ENCODE data around the gene RSU1. TPM values are rescaled to one million over a fixed set of nuclear protein-coding genes. Genes with fewer than 3 reads are reported as not detected.

The RSU1 gene
- total RNA-seq, 1 experiment from 2014 or later: 44.5 TPM

- Histone ChIP-seq H3K9me2 (ENCODE audit: insufficient read depth) (no peaks in the 10 kb centered on the region), H3K4me1 (replicated peaks; ENCODE audit: insufficient read depth) (no peaks in the 10 kb centered on the region), H4K20me1 (ENCODE audit: insufficient read depth) (no peaks in the 10 kb centered on the region), H3F3A (ENCODE audit: insufficient read depth, low read depth) (no peaks in the 10 kb centered on the region), H3K79me2 (ENCODE audit: low read depth) (no peaks in the 10 kb centered on the region), H3K27me3 (ENCODE audit: insufficient read depth, low read depth) (no peaks in the 10 kb centered on the region), H3K27ac (no peak overlapping the region), H3K9me3 (ENCODE audit: insufficient read depth, low read depth) (no peaks in the 10 kb centered on the region), H3K4me2 (no peak overlapping the region), H3K4me3 (no peak overlapping the region), H3K36me3 (ENCODE audit: low read depth) (no peaks in the 10 kb centered on the region), H2AFZ (no peak overlapping the region)
- TF ChIP-seq EZH2 (IDR thresholded peaks at IDR 0.05; ENCODE audit: low read depth): no peak
- TF ChIP-seq, protein P1, sequence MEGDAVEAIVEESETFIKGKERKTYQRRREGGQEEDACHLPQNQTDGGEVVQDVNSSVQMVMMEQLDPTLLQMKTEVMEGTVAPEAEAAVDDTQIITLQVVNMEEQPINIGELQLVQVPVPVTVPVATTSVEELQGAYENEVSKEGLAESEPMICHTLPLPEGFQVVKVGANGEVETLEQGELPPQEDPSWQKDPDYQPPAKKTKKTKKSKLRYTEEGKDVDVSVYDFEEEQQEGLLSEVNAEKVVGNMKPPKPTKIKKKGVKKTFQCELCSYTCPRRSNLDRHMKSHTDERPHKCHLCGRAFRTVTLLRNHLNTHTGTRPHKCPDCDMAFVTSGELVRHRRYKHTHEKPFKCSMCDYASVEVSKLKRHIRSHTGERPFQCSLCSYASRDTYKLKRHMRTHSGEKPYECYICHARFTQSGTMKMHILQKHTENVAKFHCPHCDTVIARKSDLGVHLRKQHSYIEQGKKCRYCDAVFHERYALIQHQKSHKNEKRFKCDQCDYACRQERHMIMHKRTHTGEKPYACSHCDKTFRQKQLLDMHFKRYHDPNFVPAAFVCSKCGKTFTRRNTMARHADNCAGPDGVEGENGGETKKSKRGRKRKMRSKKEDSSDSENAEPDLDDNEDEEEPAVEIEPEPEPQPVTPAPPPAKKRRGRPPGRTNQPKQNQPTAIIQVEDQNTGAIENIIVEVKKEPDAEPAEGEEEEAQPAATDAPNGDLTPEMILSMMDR (conservative IDR thresholded peaks at IDR 0.05): no peak
- no TSS peak for BruUV-seq (replicated peaks)
- ChIA-PET POLR2A (ENCODE audit: unreplicated experiment) (no interaction called here), CTCF (no interaction called here)
- DNase-seq: no peak
- intact Hi-C loops (cut with micrococcal nuclease; ENCODE audit: unreplicated experiment): no loop called here
Observed at GRCh38 chr10:16662923-16663322, 154.3 kb downstream of the RSU1 start.

GRCh38 chr10:16656895-16657294 lies 160.3 kb downstream of the RSU1 start:
- peaks cover 7% of the 10 kb centered on the region; the same call in 1 of the 2 replicates for H3F3A ChIP-seq (ENCODE audit: insufficient read depth, low read depth)
- no peak overlapping the region for H3K4me2 ChIP-seq
- H3K36me3 ChIP-seq (ENCODE audit: low read depth): no peaks in the 10 kb centered on the region
- no peak for DNase-seq
- no peaks in the 10 kb centered on the region for H4K20me1 ChIP-seq (ENCODE audit: insufficient read depth)
- POLR2A ChIA-PET (ENCODE audit: unreplicated experiment): no interaction called here
- H3K9me2 ChIP-seq (ENCODE audit: insufficient read depth): no peaks in the 10 kb centered on the region
- intact Hi-C loops (cut with micrococcal nuclease; ENCODE audit: unreplicated experiment): no loop called here
- no peak for TF ChIP-seq EZH2 (IDR thresholded peaks at IDR 0.05; ENCODE audit: low read depth)
- peaks cover 8% of the 10 kb centered on the region for H3K4me1 ChIP-seq (replicated peaks; ENCODE audit: insufficient read depth)
- CTCF ChIA-PET: no interaction called here
- no peak overlapping the region for H3K27ac ChIP-seq
- H3K9me3 ChIP-seq (ENCODE audit: insufficient read depth, low read depth): no peaks in the 10 kb centered on the region
- BruUV-seq (replicated peaks): no TSS peak
- no peak overlapping the region for H2AFZ ChIP-seq
- no peaks in the 10 kb centered on the region for H3K27me3 ChIP-seq (ENCODE audit: insufficient read depth, low read depth)
- no peaks in the 10 kb centered on the region for H3K79me2 ChIP-seq (ENCODE audit: low read depth)
- H3K4me3 ChIP-seq: no peak overlapping the region

- intact Hi-C loops (cut with micrococcal nuclease; ENCODE audit: unreplicated experiment): no loop called here
- ChIA-PET POLR2A (ENCODE audit: unreplicated experiment) (no interaction called here), CTCF (no interaction called here)
Observed at GRCh38 chr10:16653224-16653623, 164.0 kb downstream of the RSU1 start.

More at GRCh38 chr10:16653224-16653623, 164.0 kb downstream of the RSU1 start:
- Histone ChIP-seq H3K27ac (no peak overlapping the region), H3K4me3 (no peak overlapping the region), H3K9me3 (ENCODE audit: insufficient read depth, low read depth) (no peaks in the 10 kb centered on the region), H3K27me3 (ENCODE audit: insufficient read depth, low read depth) (no peaks in the 10 kb centered on the region), H3F3A (ENCODE audit: insufficient read depth, low read depth) (peaks cover 11% of the 10 kb centered on the region; the same call in 1 of the 2 replicates), H3K9me2 (ENCODE audit: insufficient read depth) (no peaks in the 10 kb centered on the region), H3K4me2 (no peak overlapping the region), H2AFZ (no peak overlapping the region), H3K36me3 (ENCODE audit: low read depth) (no peaks in the 10 kb centered on the region), H3K4me1 (replicated peaks; ENCODE audit: insufficient read depth) (peaks cover 18% of the 10 kb centered on the region), H4K20me1 (ENCODE audit: insufficient read depth) (no peaks in the 10 kb centered on the region), H3K79me2 (ENCODE audit: low read depth) (no peaks in the 10 kb centered on the region)
- no peak for TF ChIP-seq EZH2 (IDR thresholded peaks at IDR 0.05; ENCODE audit: low read depth)
- TF ChIP-seq, protein P1 (conservative IDR thresholded peaks at IDR 0.05): no peak
- DNase-seq: no peak
- BruUV-seq (replicated peaks): no TSS peak

Measured in PC-9 (cell line).